DMS 273 (cell line): ENCODE results near the gene PGGT1B.

Experiments
- DNase-seq: peaks from one replicate; lab custom pipeline; 2025; ENCODE audit not compliant: unreplicated experiment; lab: John Stamatoyannopoulos, UW

PGGT1B gene

DNA sequence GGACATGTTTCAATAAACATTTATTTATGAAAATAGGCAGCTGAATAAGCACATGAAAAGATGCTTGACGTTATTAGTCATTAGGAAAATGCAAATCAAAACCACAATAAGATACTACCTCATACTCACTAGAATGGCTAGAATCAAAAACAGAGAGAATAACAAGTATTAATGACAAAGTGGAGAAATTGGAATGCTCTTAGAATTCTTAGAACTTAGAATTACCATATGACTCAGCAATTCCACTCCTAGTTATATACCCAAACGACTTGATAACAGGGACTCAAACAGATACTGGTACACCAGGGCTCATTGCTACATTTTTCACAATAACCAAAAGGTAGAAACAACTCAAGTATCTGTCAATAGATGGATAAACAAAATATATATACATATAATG, 77.9 kb downstream of the PGGT1B start:
- no peak for DNase-seq

DNA sequence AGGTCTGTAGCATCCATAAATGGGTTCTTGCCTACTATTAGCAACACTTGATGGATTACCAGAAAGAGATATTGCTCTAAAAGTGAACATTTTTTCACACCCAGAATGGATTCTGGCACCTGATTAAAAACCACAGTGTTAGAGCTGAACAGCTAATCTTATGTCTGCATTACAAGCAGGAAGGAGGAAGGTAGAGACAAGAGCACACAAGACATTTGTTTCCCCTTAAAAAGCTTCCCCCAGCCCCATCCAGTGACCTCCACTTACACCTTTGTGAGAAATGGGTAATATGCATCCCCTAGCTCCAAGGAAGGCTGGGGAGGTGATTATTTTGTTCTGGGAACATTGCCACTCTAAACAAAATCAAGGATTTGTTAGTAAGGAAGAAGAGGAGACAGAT, 80.9 kb downstream of the PGGT1B start:
- DNase-seq = no peak

DNA sequence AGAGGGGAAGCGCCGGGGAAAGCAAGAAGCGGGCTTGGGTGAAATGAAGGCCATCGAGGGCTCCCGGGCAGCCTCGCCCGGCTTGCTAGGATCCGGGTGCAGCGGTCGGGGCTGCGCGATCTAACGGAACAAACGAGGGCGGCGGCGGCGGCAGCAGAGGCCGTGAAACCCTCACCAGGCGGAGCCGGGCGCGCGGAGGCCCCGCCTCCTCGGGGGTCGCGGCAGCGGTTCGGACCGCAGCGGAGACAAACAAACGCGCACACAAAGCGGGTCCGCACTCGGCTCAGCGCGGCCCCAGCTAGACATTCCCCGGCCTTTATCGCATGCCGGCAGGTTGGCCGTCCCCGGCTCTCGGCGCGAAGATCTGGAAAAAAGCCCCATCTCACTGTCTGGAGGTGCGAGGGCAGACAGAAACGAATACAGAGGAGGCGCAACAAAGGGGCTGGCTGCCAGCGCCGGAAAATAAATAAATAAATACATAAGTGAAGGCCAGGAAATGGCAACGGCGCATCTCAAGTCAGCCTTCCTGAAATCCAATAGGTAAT, 82.4 kb downstream of the PGGT1B start:
- DNase-seq = peak; percentile 75

DNA sequence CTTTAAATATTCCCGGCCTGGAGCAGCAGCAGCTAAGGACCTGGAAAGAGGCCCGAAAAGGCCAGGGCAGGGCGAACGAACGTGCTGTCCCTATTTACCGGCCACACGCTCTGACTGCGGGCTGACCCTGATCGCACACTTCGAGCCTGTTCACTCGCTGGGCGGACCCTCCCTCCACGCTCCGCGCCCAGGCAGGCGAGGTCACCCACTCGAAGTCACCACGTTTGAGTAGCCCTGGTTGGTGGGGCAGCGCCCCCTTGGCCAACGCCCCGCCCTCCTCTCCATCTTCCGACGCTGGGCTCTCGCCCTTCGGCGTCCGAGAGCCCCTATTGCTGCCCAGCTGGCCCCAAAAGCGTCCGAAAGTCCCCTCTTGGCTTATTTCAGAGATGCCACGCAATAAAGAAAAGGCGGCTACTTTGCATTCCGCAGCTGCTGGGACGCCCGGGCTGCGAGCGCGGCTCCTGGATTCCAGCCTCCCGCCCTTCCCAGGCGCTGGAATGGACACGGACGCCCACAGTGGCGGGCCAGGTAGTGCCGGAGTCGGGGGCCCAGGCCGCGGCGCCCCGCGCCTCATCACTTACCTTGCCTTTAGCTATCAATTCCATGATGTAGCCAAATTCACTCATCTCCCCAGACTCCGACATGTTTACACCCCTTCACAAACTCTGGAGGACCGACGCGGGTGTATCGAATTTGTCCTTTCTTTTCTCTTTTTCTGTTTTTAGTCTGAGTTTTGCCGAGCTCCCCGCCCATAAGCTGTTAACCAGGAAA, 83.1 kb downstream of the PGGT1B start:
- DNase-seq = peak; percentile 54

DNA sequence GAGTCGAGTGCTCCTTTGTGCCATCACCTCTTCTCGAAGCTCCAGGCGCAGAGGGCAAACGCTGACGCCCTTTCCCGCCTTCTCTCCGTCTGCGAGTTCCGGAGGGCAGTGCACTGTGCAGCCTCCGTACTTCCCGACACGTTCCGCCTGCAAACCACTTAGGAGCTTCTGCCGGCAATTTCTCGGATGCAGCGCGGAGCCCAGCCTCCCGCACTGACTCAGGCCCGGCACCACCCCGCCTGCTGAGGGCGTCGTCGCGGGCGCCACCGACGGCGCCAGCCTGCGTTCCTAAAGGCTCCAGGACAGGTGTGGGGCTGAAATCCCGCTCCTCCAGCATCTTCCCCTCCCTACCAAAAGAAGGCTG, 83.7 kb downstream of the PGGT1B start:
- DNase-seq = no peak

DNA sequence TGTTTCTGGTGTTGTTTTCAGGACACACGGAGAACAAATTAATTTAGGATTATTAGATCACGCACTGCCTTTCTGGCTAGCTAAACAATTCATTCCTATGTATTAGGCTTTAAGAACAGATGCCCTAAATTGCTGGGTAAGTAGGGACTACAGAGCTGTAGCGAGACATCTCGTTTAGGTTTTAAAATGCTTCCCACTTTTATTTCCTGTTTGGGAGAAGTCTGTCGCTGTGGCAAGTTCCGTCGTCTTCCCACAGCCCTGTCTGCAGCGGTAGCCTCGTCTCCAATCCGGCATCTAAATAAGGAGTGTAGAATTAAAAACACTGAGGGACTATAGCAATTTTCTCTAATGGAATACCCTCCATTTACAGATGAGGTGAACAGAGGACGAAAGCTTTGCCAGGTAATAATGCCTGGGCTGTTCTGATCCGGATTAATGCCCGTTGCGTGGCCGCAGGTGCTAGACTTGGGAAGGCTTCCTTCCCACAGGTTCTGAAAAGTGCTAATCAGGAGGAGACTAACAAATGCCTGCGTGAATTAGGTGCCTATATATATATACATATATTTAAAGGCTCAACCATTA, 91.7 kb downstream of the PGGT1B start:
- DNase-seq = no peak

DNA sequence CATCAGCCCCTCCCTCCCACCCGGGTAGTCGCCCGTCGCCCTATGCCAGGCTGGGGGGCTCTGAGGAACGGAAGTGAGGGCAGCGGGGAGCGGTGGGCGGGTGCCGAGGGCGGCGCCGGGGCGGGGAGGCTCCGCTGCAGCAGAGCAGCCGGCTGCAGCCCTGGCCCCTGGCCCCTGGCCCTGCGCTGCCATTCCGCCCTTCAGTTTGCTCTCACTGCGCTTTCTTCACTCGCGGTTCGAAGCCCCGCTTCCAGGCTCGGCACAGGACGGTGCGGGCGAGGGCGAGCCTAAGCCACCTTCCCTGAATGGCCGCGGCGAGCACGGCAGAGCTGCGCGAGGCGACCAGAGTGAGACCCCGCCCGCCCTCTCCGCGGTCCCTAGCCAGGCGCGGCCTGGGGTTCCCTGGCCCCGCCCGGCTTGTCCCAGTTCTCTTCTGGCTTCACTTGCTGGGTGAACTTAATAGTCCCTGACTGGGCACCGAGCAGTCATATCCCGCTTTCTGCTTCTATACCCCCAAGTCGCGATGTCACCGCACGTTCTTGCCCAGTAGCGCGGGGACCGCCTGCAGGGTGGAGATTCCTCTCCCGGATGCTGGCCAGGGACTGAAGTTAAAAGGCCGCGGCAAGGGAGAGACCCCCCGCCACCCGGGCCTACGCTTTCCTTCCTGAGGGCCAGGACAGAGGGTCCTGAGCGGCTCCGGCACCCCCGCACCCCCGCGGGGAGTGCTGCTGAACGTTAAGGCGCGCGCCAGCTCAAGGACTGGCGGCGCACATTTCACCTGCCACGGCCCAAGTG, 92.3 kb downstream of the PGGT1B start:
- DNase-seq = peak; percentile 68

DNA sequence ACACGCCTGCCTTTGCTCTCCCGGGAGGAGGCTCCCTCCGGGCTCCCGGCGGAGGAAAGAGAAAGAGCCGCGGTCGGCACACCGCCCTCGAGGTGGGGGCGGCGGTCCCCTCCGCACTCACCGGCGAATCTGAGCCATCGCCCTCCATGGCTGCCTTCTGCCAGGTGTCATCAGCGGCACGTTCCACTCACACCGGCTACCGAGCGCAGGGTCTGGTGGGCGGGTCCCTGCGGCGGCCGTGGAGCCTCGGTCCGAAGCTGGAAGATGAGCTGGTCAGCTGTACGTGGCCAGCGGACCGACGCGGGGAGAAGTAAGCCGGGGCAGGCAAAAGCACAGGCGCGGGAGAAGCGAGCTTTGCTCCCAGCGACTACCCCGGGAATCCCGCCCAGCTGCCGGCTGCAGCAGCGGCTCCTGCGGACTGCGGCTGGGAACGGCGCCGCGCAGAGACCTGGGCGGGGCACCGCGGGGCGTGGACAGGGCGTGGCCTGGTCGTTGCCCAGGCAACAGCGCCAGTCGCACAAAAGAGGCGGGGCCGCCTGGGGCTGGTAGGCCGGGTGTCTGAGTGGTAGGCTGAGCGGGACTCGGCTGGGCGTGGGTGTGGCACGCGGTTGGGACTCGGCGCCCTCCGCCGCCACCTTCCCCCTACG, 93.1 kb downstream of the PGGT1B start, which contains the start of gene TRIM36:
Gene TRIM36, minus strand, starts transcription at position 422 of the 647 bp plus-strand sequence. Its CDS starts 274 bp downstream, at position 148.
- DNase-seq = peak; percentile 98

DNA sequence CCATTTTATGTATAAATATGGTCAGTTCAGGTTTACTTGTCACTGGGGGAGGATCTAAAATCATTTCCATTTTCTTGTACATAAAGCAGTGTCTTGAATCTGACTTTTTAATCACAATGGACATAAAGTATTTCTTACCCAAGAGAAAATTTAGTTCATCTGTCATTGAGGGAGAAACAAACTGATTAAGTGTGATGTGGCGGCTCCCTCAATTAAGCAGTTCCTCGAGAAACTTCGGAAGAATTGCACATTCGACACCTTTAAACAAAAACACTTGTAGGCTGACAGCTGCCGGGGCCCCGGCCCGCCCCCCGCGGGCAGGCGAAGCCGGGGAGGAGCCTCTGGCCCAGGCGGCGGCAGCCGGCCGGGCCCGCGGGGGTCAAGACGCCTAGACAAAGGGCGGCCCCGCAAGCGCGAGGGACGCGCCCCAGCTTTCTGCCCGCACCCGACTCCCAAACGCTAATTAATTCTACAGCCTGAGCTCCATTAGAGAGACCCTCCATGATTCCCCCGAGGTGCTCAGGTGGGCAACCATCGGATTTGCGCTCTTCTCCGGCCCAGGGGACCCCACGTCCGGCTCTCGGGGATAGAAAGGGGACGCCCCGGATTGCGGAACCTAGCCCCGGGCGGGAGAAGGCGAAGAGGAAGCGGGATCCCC, 93.7 kb downstream of the PGGT1B start:
- DNase-seq = peak; percentile 66

DNA sequence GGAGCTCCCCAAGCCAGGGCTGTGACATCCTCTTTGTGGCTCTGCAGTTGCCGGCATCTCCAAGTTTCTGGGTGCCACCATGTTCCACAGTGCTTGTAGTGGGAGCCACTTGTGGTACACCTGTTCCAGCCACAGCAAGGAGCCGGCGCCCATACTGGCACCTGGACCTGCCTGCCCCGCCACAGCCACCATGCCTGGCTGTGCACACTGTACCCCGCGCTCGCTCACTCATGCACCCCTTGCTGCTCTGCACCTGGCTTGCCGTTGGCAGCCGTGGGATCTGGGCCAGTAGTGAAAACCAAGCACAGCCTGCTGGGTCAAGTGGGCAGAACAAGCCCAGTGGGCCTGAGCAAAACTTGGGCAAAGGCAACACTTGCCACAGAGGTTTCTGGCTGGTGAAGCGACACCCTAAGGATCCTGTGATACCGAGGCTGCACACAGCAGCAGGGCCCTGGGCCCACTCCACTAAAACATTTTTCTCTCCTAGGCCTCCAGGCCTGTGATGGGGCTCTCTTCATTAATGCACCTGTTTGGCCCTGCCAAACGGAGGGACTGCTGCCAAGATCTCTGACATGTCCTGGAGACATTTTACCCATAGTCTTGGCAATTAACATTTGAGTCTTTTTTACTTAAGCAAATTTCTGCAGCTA, 95.8 kb downstream of the PGGT1B start:
- no peak for DNase-seq

DNA sequence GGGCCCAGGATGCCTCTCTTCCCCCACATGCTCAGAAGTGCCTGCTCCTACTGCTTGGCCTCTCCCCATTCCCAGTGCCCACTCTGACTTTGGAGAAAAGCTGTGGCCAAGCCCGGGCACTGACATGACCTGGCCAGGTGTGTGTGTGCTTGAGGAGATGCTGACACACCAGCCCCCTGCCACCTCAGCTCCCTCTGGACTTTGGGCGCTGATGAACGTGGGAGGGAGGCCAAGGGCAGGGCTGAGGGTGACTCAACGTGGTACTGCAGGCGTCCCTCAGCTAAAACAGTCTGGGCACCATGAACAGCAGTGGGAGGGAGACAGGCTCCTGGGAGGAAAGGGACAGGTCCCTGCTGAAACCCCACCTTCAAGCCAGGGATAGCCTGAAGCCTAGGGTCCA, 96.9 kb downstream of the PGGT1B start:
- DNase-seq = no peak

DNA sequence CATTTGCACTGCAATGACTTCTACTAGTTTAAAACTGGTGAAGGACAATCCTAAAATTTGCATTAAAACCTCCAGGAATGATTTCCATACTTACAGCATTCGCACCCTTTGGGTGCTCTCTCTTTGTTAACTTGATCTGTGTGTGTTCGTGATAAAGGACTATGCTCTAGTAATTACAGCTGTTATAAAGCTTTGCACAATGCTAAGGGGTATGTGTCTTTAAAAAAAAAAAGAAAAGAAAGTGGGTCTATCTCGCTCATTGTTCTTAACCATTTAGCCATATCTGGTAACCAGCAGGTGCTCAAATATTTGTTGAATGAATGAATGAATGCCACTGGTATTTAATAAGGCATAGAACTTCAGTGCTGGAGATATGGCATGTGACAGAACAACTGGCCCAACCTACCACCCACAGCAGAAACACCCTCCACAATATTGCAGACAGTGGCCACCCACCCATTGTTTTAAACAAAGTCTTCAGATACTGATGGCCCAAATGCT, 101.7 kb downstream of the PGGT1B start:
- no peak for DNase-seq
